GM23248 (cell line): Measurements from ENCODE around the gene SPINK5.

Source experiments
- EZH2 ChIP-seq: fragments of 200-600 bp; sonication (generic); IDR thresholded peaks from 2 replicates; pipeline ENCODE4 v1.6.1; 2018; ENCODE audit warnings: antibody characterized with exemption, mild to moderate bottlenecking; ENCODE audit not compliant: insufficient read depth, poor library complexity, severe bottlenecking
- EZH2phosphoT487 ChIP-seq: fragments of 200-600 bp; sonication (generic); IDR thresholded peaks from 2 replicates; pipeline ENCODE4 v1.6.1; 2018; ENCODE audit warnings: antibody characterized with exemption, moderate library complexity, mild to moderate bottlenecking, low read depth; ENCODE audit not compliant: insufficient read depth

- TF ChIP-seq EZH2 = no peak
- no peak for TF ChIP-seq EZH2phosphoT487
These were observed 82.1 kb downstream of the SPINK5 start for GRCh38 chr5:148145916-148146315.
